HL-60/S4 (cell line): ENCODE data around the gene ATP9A.
"Not testable (repeated sequence)": the region's sequence is repeated elsewhere in the genome, so short reads cannot be mapped to it uniquely, and the experiment has no call there.

Experiments
- in situ Hi-C: fragments of 300-500 bp; cut with MboI; formaldehyde crosslinking; loops from 2 replicates; pipeline ENCODE4 v1.14.3; 2022; ENCODE audit warnings: low sequenced_read_pairs

Gene ATP9A

GRCh38 chr20:51656726-51657260 lies 111.4 kb downstream of the ATP9A start:
- in situ Hi-C loops: no loop called here

DNA sequence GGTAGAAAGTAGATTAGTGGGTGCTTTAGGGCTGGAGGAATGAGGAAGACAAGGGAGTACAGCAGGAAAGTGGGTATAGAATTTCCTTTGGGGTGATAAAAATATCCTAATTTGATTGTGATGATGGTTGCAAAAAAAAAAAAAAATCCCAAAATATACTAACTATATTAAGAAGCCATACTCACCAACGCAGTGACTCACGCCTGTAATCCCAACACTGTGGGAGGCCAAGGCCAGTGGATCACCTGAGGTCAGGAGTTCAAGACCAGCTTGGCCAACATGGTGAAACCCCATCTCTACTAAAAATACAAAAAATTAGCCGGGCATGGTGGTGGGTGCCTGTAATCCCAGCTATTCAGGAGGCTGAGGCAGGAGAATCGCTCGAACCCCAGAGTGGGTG lies 112.1 kb downstream of the ATP9A start:
- in situ Hi-C loops: not testable (repeated sequence)

DNA sequence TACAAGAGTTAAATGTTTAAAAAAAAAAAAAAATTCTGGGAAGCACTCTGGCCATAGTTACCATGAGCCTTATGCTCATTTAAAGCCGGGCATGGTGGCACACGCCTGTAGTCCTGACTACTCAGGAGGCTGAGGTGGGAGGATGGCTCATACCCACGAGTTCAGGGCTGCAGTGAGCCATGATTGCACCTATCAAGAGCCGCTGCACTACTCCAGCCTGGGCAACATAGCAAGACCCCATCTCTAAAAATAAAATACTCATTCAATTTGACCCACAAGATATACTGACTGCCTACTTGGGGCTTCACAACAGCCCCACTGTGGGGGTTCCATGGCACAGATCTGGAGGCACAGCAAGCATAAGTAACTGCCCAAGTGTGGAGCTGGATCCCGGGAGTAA lies 113.7 kb downstream of the ATP9A start:
- in situ Hi-C loops: no loop called here

DNA sequence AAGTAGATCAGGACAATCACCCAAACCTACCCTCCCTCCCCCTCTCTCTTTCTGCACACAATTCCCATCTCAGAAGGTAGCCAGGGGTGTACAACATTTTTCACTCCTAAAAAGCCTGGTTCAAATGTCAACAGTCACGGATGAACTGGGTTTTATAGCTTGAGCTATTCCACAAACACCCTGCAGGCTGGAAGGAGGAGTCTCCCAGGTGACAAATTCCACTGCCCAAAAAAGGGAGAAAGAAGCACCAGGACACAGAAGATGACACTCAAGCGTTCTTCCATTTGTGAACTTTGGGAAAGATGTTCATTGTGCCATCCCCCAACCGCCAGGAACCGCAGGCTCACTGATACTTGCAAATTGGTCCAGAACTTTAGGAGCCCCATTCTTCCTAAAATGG lies 114.1 kb downstream of the ATP9A start:
- in situ Hi-C loops: no loop called here

DNA sequence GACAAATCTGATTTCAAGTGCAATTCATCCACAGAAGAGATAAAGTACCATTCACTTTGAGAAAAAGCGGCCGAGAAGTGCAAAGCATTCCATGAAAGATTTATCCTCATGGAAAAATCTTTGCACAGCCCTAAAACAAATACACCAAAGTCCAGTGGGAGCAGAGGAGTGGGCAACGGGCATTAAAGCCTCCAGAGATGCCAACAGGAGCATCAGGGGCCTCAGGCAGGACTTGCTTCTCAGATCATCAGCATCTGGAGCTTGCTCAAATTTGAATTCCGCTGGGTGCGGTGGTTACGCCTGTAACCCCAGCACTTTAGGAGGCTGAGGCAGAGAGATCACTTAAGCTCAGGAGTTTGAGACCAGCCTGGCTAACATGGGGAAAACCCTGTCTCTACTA lies 115.0 kb downstream of the ATP9A start:
- in situ Hi-C loops: no loop called here

DNA sequence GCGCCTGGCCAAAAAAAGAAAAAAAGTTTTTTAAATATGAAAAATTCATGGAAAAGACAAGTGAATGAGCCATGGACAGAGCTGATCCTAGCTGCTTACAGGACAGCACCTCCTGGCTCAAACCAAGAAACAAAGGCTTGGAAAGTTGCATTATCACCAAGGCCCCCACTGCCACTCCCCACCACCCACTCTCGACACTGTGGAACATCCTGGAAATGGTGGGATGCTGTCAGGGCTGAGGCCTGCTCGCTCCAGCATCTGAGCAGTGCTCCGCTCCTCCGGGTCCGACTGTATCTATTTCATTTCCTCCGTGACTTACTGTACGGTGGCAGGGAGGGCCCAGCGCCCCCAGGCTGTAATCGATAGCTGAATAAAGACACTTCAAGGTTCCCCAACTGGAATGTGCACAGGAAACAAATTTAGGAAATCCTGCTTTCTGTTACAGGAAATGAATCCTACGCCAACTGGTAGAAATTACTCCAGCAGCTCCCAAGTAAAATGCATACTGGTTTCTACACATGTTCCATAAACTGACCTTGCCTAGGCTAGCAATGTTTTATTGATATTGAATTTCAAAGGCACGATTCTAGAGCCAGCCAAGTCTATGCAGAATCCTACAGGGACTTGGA lies 116.2 kb downstream of the ATP9A start:
- in situ Hi-C loops: no loop called here

GRCh38 chr20:51650685-51651134 lies 117.5 kb downstream of the ATP9A start:
- in situ Hi-C loops: no loop called here

DNA sequence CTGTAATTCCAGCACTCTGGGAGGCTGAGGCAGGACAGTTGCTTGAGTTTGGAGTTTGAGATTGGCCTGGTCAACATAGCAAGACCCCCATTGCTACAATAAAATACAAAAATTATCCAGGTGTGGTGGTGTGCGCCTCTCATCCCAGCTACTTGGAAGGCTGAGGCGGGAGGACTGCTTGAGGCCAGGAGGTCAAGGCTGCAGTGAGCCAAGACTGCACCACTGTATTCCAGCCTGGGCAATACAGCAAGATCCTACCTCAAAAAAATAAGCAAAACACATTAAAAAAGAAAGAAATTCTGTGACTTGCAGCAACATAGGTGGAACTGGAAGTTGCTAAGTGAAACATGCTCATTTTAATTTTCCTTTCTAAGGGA lies 119.6 kb downstream of the ATP9A start:
- in situ Hi-C loops: loop anchor here (10.0 kb wide), 1 partner anchor 436 kb away; no protein-coding TSS in a partner anchor

DNA sequence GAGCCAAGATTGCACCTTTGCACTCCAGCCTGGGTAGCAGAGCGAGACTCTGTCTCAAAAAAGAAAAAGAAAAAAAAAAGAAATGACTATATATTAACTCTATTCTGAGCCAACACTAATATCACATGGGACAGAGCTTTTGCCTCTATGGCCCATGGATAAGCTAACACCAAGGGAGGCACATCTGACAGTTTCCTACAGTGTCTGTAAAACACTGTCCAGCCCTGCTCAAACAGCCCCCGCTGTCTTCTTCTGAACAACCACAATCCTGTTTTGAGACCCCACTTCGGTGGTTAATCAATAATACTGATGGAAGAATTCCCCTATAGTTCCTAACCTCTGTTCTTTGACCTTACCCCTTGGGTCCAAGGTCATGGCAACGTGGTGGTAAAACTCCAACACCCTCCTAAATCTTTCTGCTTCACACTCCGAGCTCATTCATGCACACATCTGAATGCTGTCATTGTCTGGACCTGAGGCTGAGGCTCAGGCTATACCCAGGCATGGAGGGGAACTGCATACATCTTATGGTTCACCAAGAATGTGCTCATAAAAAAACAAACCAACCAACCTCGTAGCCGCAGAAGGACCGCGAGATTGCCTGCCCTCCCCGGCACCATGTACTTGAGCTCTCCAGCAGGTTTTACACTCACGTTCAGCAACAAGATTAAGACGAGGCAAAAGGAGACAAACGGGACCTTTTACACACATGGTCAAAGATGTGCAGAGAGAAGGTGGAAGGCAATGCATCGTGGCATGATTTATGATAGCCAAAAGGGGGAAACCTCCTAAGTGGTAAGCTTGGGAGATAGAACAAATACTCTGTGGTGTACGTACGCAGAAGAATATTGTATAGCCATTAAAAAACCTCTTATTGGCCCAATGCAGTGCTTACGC lies 120.3 kb downstream of the ATP9A start:
- in situ Hi-C loops: loop anchor here (10.0 kb wide), 1 partner anchor 437 kb away; no protein-coding TSS in a partner anchor

- in situ Hi-C loops: loop anchor here (10.0 kb wide), 1 partner anchor 441 kb away; no protein-coding TSS in a partner anchor
These were observed 124.4 kb downstream of the ATP9A start for GRCh38 chr20:51643810-51644209.

GRCh38 chr20:51643390-51643789 lies 124.8 kb downstream of the ATP9A start:
- in situ Hi-C loops: loop anchor here (10.0 kb wide), 1 partner anchor 441 kb away; no protein-coding TSS in a partner anchor

GRCh38 chr20:51641866-51642265 lies 126.3 kb downstream of the ATP9A start:
- in situ Hi-C loops: loop anchor here (10.0 kb wide), 1 partner anchor 443 kb away; no protein-coding TSS in a partner anchor

DNA sequence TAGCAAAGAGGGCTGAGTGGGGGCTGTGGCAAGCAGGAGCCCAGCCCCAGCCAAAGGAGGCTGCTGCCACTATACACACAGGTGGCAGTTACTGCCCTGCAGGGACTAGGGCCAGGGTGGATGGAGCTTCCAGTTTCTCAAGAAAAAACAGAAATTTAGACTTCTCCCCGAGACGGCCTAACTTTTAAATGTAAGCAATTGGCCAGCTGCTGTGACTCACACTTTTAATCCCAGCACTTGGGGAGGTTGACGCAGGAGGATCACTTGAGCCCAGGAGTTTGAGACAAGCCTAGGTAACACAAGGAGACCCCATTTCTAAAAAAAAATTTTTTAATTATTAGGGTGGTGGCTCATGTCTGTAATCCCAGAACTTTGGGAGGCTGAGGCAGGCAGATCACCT lies 127.4 kb downstream of the ATP9A start:
- in situ Hi-C loops: loop anchor here (10.0 kb wide), 1 partner anchor 444 kb away; no protein-coding TSS in a partner anchor

DNA sequence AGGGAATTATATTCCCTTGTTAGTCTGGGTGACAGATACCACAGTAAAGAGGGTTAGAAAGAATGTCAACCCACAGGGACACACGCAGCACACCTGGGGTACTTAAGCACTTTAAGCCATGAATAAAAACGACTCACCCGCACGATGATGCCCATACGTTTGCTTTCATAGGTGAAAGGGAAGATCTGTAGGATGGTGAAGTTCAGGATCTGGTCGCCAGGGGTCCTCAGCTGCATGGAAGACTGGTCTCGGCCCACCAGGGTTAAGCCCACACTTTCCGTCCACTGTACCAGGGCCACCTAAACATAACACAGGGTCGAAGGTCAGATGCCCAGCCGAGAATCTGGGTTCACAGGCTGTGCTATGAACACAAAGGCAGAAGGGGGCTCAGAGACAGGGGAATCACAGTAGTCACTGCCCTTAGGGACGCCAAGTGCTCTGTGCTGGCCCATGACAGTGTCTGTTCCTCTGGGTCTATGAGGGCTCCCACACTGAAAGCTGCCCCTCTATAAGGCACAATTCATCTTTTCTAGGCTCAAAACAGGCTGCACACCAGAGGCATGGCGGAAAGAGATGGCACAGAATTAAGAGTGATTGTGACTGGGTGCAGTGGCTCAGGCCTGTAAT lies 128.9 kb downstream of the ATP9A start:
- in situ Hi-C loops: no loop called here

DNA sequence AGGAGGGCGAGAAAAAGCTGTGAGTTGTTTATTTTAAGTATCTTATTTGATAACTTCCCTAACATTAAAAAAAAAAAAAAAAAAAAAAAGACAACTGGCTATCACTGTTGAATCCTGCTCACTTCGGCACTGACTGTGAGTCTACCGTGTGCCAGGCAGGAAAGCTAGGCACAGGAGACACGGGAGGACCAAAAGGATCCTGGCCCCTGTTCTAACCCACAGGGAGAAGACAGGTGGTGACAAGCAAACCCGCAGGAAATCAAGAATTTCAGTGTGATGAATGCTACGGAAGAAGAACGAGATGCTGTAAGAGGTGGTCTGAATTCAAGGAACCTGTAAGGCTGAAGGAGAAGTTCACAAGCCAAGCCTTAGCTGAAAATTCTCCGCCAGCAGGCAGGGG lies 130.9 kb downstream of the ATP9A start:
- in situ Hi-C loops: no loop called here

DNA sequence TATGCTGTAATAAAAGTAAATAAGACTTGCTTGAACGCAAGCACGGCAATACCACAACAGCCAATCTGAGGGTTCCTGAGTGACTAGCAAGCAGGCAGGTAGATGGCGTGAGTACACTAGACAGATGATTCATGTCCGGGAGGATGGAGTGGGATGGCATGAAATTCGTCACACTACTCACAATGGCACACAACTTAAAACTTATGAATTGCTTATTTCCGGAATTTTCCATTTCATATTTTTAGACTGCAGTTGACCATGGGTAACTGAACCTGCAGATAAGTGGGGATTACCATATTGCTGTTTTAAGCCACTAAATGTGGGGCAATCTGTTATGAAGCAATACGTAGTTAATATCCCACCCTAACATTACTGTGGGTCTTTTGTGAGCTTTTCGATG lies 132.1 kb downstream of the ATP9A start:
- in situ Hi-C loops: no loop called here

GRCh38 chr20:51635680-51636079 lies 132.5 kb downstream of the ATP9A start:
- in situ Hi-C loops: no loop called here

GRCh38 chr20:51634877-51635276 lies 133.3 kb downstream of the ATP9A start:
- in situ Hi-C loops: no loop called here

GRCh38 chr20:51634257-51634656 lies 133.9 kb downstream of the ATP9A start:
- in situ Hi-C loops: no loop called here

DNA sequence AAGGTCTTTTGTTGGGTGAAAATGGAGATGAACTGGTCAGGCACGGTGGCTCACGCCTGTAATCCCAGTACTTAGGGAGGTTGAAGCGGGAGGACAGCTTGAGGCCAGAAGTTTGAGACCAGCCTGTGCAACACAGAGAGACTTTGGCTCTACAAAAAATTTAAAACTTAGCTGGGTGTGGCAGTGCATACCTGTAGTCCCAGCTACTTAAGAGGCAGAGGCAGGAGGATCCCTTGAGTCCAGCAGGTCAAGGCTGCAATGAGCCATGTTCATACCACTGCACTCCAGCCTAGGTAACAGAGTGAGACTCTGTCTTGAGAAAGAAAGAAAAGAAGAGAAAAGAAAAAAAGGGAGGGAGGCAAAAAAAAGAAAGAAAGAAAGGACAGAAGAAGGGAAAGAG lies 134.8 kb downstream of the ATP9A start:
- in situ Hi-C loops: no loop called here

DNA sequence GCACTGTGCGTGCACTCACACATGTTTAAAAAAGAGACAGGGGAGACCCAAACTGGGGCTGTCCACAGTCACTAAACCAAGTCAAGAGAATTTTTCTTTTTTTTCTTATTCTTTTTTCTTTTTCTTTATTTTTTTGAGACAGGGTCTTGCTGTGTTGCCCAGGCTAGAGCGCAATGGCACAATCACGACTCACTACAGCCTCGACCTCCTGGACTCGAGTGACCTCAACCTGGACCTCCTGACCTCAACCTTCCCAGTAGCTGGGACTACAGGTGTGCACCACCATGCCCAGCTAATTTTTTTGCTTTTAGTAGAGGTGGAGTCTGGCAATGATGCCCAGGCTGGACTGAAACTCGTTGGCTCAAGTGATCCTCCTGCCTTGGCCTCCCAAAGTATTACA lies 136.2 kb downstream of the ATP9A start:
- in situ Hi-C loops: no loop called here
